Measurements from ENCODE around the gene PIGZ.

PIGZ gene

GRCh38 chr3:196902296-196902695 lies 66.3 kb downstream of the PIGZ start:
- no peak for DNase-seq

GRCh38 chr3:196901768-196902167 lies 66.9 kb downstream of the PIGZ start:
- DNase-seq = no peak

Data from NCI-H1930 (cell line).